ENCODE data around the gene PAQR9.

DNA sequence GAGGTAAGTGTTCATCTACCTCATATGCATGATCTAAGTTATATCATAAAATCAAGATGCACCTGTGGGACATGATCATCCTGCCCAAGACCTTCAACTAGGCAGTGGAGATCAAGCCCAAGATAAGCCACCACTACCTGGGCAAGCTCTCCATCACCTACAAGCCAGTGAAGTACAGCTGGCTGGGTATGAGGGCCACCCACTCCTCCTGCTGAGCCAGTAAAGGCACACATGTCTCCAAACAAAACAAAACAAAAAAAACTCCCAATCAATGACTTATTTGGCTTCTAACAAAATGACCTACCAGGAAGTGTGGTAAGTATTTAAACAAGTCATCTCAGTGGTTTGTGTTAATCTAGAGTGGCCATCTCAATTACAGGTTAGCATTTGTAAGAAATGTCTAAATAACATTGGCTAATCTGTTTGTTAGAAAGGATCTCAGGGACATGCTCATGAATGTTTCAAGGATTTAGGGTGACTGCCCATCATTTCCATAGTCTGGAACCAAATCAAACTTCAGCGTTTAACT lies 3.1 kb downstream of the PAQR9 start:
- TF ChIP-seq CTCF (conservative IDR thresholded peaks at IDR 0.05 in 1 of 2, IDR thresholded peaks at IDR 0.05 in 1 of 2; ENCODE audit: low read depth in 1 of 2, low read length in 2 of 2) (no peak), EZH2 (IDR thresholded peaks at IDR 0.05; ENCODE audit: low read length, missing control alignments) (no peak)
